Natural killer cell (primary cell): Measurements from ENCODE around the gene PRKAR1B. TPM values are rescaled to one million over a fixed set of nuclear protein-coding genes. Genes with fewer than 3 reads are reported as not detected.

Experiments
- ATAC-seq, 3 donors: fragments of 150-1000 bp in 2 of 3; fragments of 200-7000 bp in 1 of 3; cut with Tn5 transposase; 1 replicate in 1 of 3; 2 replicates in 2 of 3; pipeline ENCODE4 v1.10.0; 2021; ENCODE audit warnings: mild to moderate bottlenecking in 2 of 3, moderate library complexity in 2 of 3
- DNase-seq, 2 donors: peaks; one replicate each; pipeline versions ENCODE4 v3.0.0 to v3.0.0-alpha.2; 2013 to 2021; ENCODE audit warnings: mixed read lengths in 1 of 2
- H3K27ac ChIP-seq: one replicate; pipeline ENCODE4 v1.5.1; 2013; ENCODE audit warnings: mild to moderate bottlenecking, low read length
- H3K27me3 ChIP-seq: one replicate; pipeline ENCODE4 v1.6.1; 2013; ENCODE audit warnings: low read length; ENCODE audit not compliant: control insufficient read depth, insufficient read depth
- H3K36me3 ChIP-seq: one replicate; pipeline ENCODE4 v1.6.1; 2013; ENCODE audit warnings: low read length; ENCODE audit not compliant: control insufficient read depth, insufficient read depth
- H3K4me1 ChIP-seq: one replicate; pipeline ENCODE4 v1.6.1; 2013; ENCODE audit warnings: low read length; ENCODE audit not compliant: control insufficient read depth, insufficient read depth
- H3K4me3 ChIP-seq: one replicate; pipeline ENCODE4 v1.5.1; 2013; ENCODE audit warnings: low read length
- H3K9me3 ChIP-seq: one replicate; pipeline ENCODE4 v1.6.1; 2013; ENCODE audit warnings: low read length; ENCODE audit not compliant: control insufficient read depth, insufficient read depth
- H3K27ac Mint-ChIP-seq, 2 donors: one replicate each; pipeline ENCODE4 v1.8.0; 2022; ENCODE audit warnings: mild to moderate bottlenecking in 2 of 2, mixed read lengths in 2 of 2, moderate library complexity in 1 of 2
- H3K27me3 Mint-ChIP-seq, 2 donors: one replicate each; pipeline ENCODE4 v1.8.0; 2022; ENCODE audit warnings: low read depth in 2 of 2, mixed read lengths in 2 of 2
- H3K36me3 Mint-ChIP-seq: one replicate; pipeline ENCODE4 v1.8.0; 2022; ENCODE audit warnings: mixed read lengths
- H3K4me1 Mint-ChIP-seq, 2 donors: one replicate each; pipeline ENCODE4 v1.8.0; 2022; ENCODE audit warnings: mixed read lengths in 2 of 2
- H3K4me3 Mint-ChIP-seq: one replicate; pipeline ENCODE4 v1.8.0; 2022; ENCODE audit warnings: mild to moderate bottlenecking, moderate library complexity, mixed read lengths
- H3K9me3 Mint-ChIP-seq, 2 donors: one replicate each; pipeline ENCODE4 v1.8.0; 2022; ENCODE audit warnings: mixed read lengths in 2 of 2
- WGBS: methylation state at CpG from one replicate; pipeline ENCODE4 v1.1.7; 2013; ENCODE audit warnings: missing lambda C conversion rate; ENCODE audit not compliant: insufficient coverage; 5-methylcytosine and 5-hydroxymethylcytosine counted together
- intact Hi-C: fragments of 100-400 bp; cut with micrococcal nuclease; formaldehyde crosslinking; loops from one replicate; pipeline ENCODE4 v1.14.2; 2022
- total RNA-seq, 4 donors: library from RNA; stranded (reverse); fragments of 120-200 nt in 1 of 4; gene quantifications; one replicate each; pipeline versions ENCODE4 v1.2.3 to v1.2.4, GENCODE V29; 2013 to 2022
- TF ChIP-seq, protein P1 (sequence below): fragments of 200-600 bp; IDR thresholded peaks from one replicate; pipeline ENCODE4 v1.8.0; 2022; ENCODE audit warnings: antibody characterized with exemption

The PRKAR1B gene
- total RNA-seq, 3 donors from 2014 or later (not counting 1 experiment from before 2014, with no cell fraction given) = 2.4 to 3.8 (median 3.0) TPM

DNA sequence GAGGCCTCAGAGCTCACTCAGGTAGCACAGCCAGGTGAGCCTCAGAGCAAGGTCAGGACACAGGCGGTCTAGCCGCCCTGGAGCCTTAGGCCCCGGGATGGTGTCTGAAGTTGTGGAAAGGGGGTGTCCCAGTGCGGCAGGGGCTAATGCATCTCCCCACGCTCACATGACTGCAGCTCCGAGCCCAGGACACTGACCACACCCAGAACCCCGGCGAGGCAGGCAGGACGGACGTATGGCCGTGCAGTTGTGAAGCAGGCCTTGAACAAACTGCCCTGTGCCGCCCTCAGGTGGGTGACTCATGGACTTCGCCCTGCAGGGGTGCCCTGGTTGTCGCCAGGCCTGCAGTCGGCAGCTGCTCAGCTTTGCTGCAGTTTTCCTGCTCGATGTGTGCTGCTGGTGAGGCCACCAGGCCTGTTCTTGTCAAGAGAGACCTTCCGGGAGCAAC, 5.0 kb upstream of the PRKAR1B start:
- H3K4me1 ChIP-seq = peaks cover 9% of the 10 kb centered on the region
- no peak overlapping the region for H3K27ac Mint-ChIP-seq

DNA sequence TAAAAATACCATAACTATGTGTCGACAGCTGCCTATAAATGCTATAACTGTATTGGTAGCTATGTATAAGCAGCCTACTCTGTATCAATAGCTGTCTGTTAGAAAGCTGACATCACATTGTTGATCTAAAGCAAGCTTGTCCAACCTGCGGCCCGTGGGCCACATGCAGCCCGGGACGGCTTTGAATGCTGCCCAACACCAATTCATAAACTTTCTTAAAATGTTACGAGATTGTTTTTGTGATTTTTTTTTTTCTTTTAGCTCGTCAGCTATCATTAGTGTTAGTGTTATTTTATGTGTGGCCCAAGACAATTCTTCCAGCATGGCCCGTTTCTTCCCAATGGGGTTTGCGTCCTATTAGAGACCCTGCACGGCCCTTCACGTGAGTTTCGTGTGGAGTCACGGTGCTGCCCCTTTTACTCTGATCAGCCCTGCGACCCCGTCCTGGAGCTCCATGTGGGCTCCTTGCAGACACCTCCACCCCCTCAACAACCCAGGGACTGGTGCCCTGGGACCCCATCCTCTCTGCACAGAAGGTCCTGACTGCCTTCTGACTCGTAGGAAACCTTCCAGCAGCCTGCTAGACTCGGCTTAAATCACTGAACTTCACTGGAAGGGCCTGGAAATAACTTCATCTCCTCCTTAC, 4.5 kb upstream of the PRKAR1B start:
- ATAC-seq (no peak), DNase-seq (no peak)
- 91% methylated on average over 13 of the region's 17 CpGs for WGBS
- Histone ChIP-seq H3K9me3 (peaks cover 8% of the 10 kb centered on the region), H3K4me3 (no peak overlapping the region), H3K4me1 (peaks cover 9% of the 10 kb centered on the region), H3K27me3 (no peaks in the 10 kb centered on the region), H3K36me3 (no peaks in the 10 kb centered on the region), H3K27ac (no peak overlapping the region)
- no peak overlapping the region for H3K4me3 Mint-ChIP-seq
- H3K9me3 Mint-ChIP-seq = no peaks in the 10 kb centered on the region
- intact Hi-C loops = no loop called here
- H3K27me3 Mint-ChIP-seq = no peaks in the 10 kb centered on the region
- H3K27ac Mint-ChIP-seq = no peak overlapping the region
- TF ChIP-seq, protein P1, sequence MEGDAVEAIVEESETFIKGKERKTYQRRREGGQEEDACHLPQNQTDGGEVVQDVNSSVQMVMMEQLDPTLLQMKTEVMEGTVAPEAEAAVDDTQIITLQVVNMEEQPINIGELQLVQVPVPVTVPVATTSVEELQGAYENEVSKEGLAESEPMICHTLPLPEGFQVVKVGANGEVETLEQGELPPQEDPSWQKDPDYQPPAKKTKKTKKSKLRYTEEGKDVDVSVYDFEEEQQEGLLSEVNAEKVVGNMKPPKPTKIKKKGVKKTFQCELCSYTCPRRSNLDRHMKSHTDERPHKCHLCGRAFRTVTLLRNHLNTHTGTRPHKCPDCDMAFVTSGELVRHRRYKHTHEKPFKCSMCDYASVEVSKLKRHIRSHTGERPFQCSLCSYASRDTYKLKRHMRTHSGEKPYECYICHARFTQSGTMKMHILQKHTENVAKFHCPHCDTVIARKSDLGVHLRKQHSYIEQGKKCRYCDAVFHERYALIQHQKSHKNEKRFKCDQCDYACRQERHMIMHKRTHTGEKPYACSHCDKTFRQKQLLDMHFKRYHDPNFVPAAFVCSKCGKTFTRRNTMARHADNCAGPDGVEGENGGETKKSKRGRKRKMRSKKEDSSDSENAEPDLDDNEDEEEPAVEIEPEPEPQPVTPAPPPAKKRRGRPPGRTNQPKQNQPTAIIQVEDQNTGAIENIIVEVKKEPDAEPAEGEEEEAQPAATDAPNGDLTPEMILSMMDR = no peak
- peaks cover 6 to 14% of the 10 kb centered on the region in 2 donors for H3K4me1 Mint-ChIP-seq
- H3K36me3 Mint-ChIP-seq = no peaks in the 10 kb centered on the region

More for the DNA sequence above, 5.0 kb upstream of the PRKAR1B start:
- H3K4me1 Mint-ChIP-seq = peaks cover 6 to 14% of the 10 kb centered on the region in 2 donors
- ATAC-seq (no peak), DNase-seq (peak in 1 of 2 donors; percentile 54)
- Histone ChIP-seq H3K36me3 (no peaks in the 10 kb centered on the region), H3K27ac (no peak overlapping the region), H3K4me3 (no peak overlapping the region), H3K27me3 (no peaks in the 10 kb centered on the region), H3K9me3 (peaks cover 8% of the 10 kb centered on the region)
- TF ChIP-seq, protein P1 = no peak
- no peaks in the 10 kb centered on the region for H3K36me3 Mint-ChIP-seq
- H3K4me3 Mint-ChIP-seq = no peak overlapping the region
- H3K9me3 Mint-ChIP-seq = no peaks in the 10 kb centered on the region
- intact Hi-C loops = no loop called here
- WGBS = 92% methylated on average over 17 of the region's 17 CpGs
- no peaks in the 10 kb centered on the region for H3K27me3 Mint-ChIP-seq

DNA sequence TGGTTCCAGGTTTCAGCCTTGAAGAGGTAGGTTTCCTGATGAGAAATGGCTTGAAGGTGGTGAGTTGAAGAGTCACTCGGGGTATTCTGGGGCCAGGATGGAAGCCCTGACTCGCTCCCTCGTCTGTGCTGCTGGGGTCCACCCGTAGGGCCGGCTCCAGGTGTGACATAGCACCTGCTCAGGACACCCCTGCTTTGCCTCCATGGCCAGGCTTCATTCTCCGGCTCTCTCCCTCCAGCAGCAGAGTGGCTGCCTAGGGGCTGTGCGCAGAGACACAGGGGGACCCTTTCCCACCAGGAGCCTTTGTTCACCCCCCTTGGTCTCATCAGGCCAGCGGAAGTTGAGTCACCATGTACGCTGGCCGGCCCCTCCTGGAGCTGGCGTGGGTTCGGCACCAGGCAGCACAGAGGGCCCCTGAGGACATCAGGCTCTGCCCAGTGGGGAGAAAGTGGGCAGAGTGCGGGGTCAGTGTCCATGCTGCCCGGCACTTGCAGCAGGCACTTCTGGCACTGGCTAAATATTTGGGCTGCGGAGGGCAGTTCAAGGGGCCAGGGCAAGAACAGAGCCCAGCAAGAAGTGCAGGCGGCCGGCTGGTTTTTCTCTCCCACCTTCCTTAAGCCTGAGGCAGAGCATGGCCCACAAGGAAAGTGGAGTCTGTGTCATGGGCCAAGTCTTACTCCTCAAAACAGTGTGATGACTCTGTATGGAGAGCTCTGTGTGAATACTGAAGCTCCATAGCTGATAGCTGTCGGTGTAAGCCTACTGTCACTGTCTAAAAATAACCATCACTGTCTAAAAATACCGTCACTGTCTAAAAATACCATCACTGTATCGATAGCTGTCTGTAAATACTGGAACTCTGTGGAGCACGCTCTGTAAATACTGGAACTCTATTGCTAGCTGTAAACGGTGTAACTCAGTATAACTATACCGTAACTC, 3.7 kb upstream of the PRKAR1B start:
- intact Hi-C loops = no loop called here
- ATAC-seq = no peak
- H3K4me1 Mint-ChIP-seq = peaks cover 6 to 20% of the 10 kb centered on the region in 2 donors
- Histone ChIP-seq H3K9me3 (peaks cover 8% of the 10 kb centered on the region), H3K36me3 (no peaks in the 10 kb centered on the region), H3K27me3 (no peaks in the 10 kb centered on the region), H3K4me3 (no peak overlapping the region), H3K4me1 (peaks cover 15% of the 10 kb centered on the region), H3K27ac (no peak overlapping the region)
- TF ChIP-seq, protein P1 = no peak
- H3K27me3 Mint-ChIP-seq = no peaks in the 10 kb centered on the region
- 96% methylated on average over 23 of the region's 23 CpGs for WGBS
- no peak overlapping the region for H3K4me3 Mint-ChIP-seq
- no peaks in the 10 kb centered on the region for H3K36me3 Mint-ChIP-seq
- H3K27ac Mint-ChIP-seq = no peak overlapping the region
- no peak for DNase-seq
- H3K9me3 Mint-ChIP-seq = no peaks in the 10 kb centered on the region
